Smooth muscle cell (in vitro differentiated cells): ENCODE data around the gene PRR9. TPM values are rescaled to one million over a fixed set of nuclear protein-coding genes. Genes with fewer than 3 reads are reported as not detected.

Source experiments
- DNase-seq: peaks from one replicate; lab custom pipeline; 2025; ENCODE audit not compliant: unreplicated experiment; lab: John Stamatoyannopoulos, UW
- H2AFZ ChIP-seq: fragments of 200-600 bp; sonication (generic); 2 replicates; pipeline ENCODE4 v1.6.0; 2016; ENCODE audit warnings: antibody characterized with exemption, low read depth, mild to moderate bottlenecking
- H3F3A ChIP-seq: fragments of 200-600 bp; sonication (generic); 2 replicates; pipeline ENCODE4 v1.6.0; 2017; ENCODE audit warnings: antibody characterized with exemption, low read depth
- H3K27ac ChIP-seq: fragments of 200-600 bp; sonication (generic); 2 replicates; pipeline ENCODE4 v1.5.1; 2016; ENCODE audit warnings: low read depth, mild to moderate bottlenecking
- H3K27me3 ChIP-seq: fragments of 200-600 bp; sonication (generic); 2 replicates; pipeline ENCODE4 v1.6.1; 2016; ENCODE audit warnings: low read depth, mild to moderate bottlenecking
- H3K36me3 ChIP-seq: fragments of 200-600 bp; sonication (generic); 2 replicates; pipeline ENCODE4 v1.5.1; 2016; ENCODE audit warnings: low read depth
- H3K4me1 ChIP-seq: fragments of 200-600 bp; sonication (generic); 2 replicates; pipeline ENCODE4 v1.5.1; 2016; ENCODE audit warnings: low read depth
- H3K4me2 ChIP-seq: fragments of 200-600 bp; sonication (generic); 2 replicates; pipeline ENCODE4 v1.6.0; 2016; ENCODE audit warnings: mild to moderate bottlenecking
- H3K4me3 ChIP-seq: fragments of 200-600 bp; sonication (generic); 2 replicates; pipeline ENCODE4 v1.5.1; 2016; ENCODE audit warnings: mild to moderate bottlenecking
- H3K79me2 ChIP-seq: fragments of 200-600 bp; sonication (generic); 2 replicates; pipeline ENCODE4 v1.6.0; 2016; ENCODE audit warnings: low read depth, mild to moderate bottlenecking
- H3K9ac ChIP-seq: fragments of 200-600 bp; sonication (generic); 2 replicates; pipeline ENCODE4 v1.6.0; 2016; ENCODE audit warnings: low read depth
- H3K9me3 ChIP-seq: fragments of 200-600 bp; sonication (generic); replicated peaks from 2 replicates; pipeline ENCODE4 v1.5.1; 2016; ENCODE audit warnings: low read depth
- H4K20me1 ChIP-seq: fragments of 200-600 bp; sonication (generic); 2 replicates; pipeline ENCODE4 v1.6.0; 2016; ENCODE audit warnings: low read depth
- CTCF ChIP-seq: fragments of 200-600 bp; sonication (generic); IDR thresholded peaks from 2 replicates; pipeline ENCODE4 v1.5.1; 2017; ENCODE audit warnings: borderline replicate concordance, mild to moderate bottlenecking, antibody characterized with exemption; ENCODE audit not compliant: insufficient read depth, poor library complexity, severe bottlenecking
- WGBS: methylation state at CpG from one replicate; pipeline ENCODE4 v1.1.7; 2016; ENCODE audit warnings: low lambda C conversion rate; 5-methylcytosine and 5-hydroxymethylcytosine counted together
- polyA plus RNA-seq: library from polyadenylated mRNA; unstranded; fragments of >200 nt; fragmentation: Nextera tagmentation; extraction: Ambion mirVana; gene quantifications from 2 replicates; pipeline ENCODE4 v1.2.1, GENCODE V29; 2016
- total RNA-seq: library from RNA; depleted of rRNA; stranded (reverse); fragments of >200 nt; gene quantifications from 2 replicates; pipeline ENCODE4 v1.2.3, GENCODE V29; 2014

Gene PRR9, protein sequence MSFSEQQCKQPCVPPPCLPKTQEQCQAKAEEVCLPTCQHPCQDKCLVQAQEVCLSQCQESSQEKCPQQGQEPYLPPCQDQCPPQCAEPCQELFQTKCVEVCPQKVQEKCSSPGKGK
- 7.4 and 9.0 TPM in 2 replicates for total RNA-seq
- 1.0 and 3.0 TPM in 2 replicates for polyA plus RNA-seq

DNA sequence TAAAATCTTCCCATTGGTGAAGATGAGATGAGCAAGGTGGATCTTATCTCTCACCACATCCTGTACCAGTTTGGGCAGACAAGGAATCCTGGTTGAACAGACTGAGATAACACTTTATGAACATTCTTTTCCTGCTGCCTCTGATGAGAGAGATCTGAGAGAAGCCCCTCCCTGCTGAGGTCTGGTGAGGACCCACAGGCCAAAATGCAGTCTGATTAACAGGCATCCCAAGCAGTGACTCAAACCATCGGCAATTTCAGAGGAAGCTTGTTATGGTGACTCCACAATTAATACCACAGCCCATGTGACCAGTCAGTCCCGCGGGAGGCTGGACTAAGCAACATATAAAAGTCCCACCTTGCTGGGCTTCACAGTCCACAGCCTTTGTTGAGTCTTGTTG lies at the start of gene PRR9:
Gene PRR9 (plus strand): TSS at position 373 of the 400 bp plus-strand sequence. CDS start 561 bp downstream, outside the sequence.
- no peak within 1 kb of the TSS for H3K4me3 ChIP-seq
- H3F3A ChIP-seq, result no peaks in the 10 kb centered on the region
- no peaks in the 10 kb centered on the region for H3K27me3 ChIP-seq
- 73% methylated on average over 3 of the region's 3 CpGs for WGBS
- H2AFZ ChIP-seq, result no peak within 1 kb of the TSS
- H3K4me2 ChIP-seq, result no peak within 1 kb of the TSS
- H3K9me3 ChIP-seq, result no peaks in the 10 kb centered on the region
- TF ChIP-seq CTCF, result no peak
- DNase-seq, result no peak
- H4K20me1 ChIP-seq, result no peaks in the 10 kb centered on the region
- H3K4me1 ChIP-seq, result no peaks in the 10 kb centered on the region
- H3K9ac ChIP-seq, result no peak within 1 kb of the TSS
- no peaks in the 10 kb centered on the region for H3K36me3 ChIP-seq
- no peak within 1 kb of the TSS for H3K27ac ChIP-seq
- no peaks in the 10 kb centered on the region for H3K79me2 ChIP-seq

DNA sequence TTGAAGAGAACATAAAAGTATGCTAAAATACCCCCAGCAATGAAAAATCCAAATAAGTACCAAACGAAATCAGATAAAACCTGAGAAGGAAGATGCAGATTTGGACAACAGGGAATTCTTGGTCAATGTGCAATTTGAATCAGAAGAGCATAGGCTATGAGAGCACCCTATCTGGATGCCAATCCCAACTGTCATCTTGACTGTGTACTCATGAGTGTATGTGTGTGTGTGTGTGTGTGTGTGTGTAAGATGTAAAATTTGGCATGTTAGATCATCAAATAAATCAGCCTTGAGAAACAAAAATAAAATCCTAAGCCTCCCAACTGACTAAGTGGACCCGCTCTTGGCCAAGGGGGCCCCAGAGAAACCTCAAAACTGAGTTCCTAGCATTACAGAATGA lies 48.7 kb upstream of the PRR9 start:
- TF ChIP-seq CTCF, result no peak
- WGBS, result 58% methylated on average over 2 of the region's 2 CpGs
- no peak overlapping the region for H3K4me3 ChIP-seq

GRCh38 chr1:153174624-153175023 lies 42.8 kb upstream of the PRR9 start:
- Histone ChIP-seq H3K4me2 (no peak overlapping the region), H3K9ac (no peak overlapping the region), H4K20me1 (no peaks in the 10 kb centered on the region), H3K27me3 (no peaks in the 10 kb centered on the region), H3K79me2 (no peaks in the 10 kb centered on the region), H3K27ac (peak overlapping the region; percentile 11), H3F3A (no peaks in the 10 kb centered on the region), H3K4me3 (no peak overlapping the region), H3K4me1 (no peaks in the 10 kb centered on the region), H3K9me3 (no peaks in the 10 kb centered on the region), H3K36me3 (no peaks in the 10 kb centered on the region), H2AFZ (no peak overlapping the region)
- TF ChIP-seq CTCF, result no peak
- no peak for DNase-seq

More for the DNA sequence above, 48.7 kb upstream of the PRR9 start:
- H3K79me2 ChIP-seq, result no peaks in the 10 kb centered on the region
- no peaks in the 10 kb centered on the region for H3K4me1 ChIP-seq
- no peaks in the 10 kb centered on the region for H3K27me3 ChIP-seq
- H3K9ac ChIP-seq, result no peak overlapping the region
- DNase-seq, result no peak
- H3K9me3 ChIP-seq, result no peaks in the 10 kb centered on the region
- no peak overlapping the region for H3K27ac ChIP-seq
- no peaks in the 10 kb centered on the region for H3K36me3 ChIP-seq
- H3K4me2 ChIP-seq, result no peak overlapping the region
- no peaks in the 10 kb centered on the region for H4K20me1 ChIP-seq
- H2AFZ ChIP-seq, result no peak overlapping the region
- no peaks in the 10 kb centered on the region for H3F3A ChIP-seq

DNA sequence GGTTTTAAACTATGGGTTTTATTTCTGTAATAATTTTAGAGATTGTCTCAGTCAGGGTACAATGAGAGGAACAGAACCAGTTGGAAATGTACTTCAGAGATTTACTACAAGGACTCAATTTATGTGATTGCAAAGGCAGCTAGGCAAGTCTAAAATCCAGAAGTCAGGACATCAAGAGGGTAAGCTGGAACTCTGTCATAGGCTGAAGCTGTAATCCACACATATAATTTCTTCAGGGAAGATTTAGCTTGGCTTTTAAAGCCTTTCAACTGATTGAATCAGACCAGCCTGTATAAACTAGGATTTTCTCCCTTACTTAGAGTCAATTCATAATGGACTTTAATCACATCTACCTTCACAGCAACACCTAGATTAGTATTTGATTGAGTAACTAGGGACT lies 38.5 kb upstream of the PRR9 start:
- no peak for TF ChIP-seq CTCF
- Histone ChIP-seq H3K36me3 (no peaks in the 10 kb centered on the region), H3K9me3 (no peaks in the 10 kb centered on the region), H3F3A (no peaks in the 10 kb centered on the region), H2AFZ (no peak overlapping the region), H3K4me3 (no peak overlapping the region), H3K27ac (no peak overlapping the region), H3K27me3 (no peaks in the 10 kb centered on the region), H3K9ac (no peak overlapping the region), H3K4me1 (no peaks in the 10 kb centered on the region), H4K20me1 (no peaks in the 10 kb centered on the region), H3K79me2 (no peaks in the 10 kb centered on the region), H3K4me2 (no peak overlapping the region)
- no peak for DNase-seq
